ENCODE data around the gene SDS.

- TF ChIP-seq RAD21 (IDR thresholded peaks at IDR 0.05; ENCODE audit: low read depth) (no peak), CEBPB (IDR thresholded peaks at IDR 0.05) (no peak), REST (IDR thresholded peaks at IDR 0.05; ENCODE audit: low read depth) (no peak), TEAD4 (IDR thresholded peaks at IDR 0.05) (no peak), TCF12 (IDR thresholded peaks at IDR 0.05; ENCODE audit: low read depth) (no peak)
Measured at GRCh38 chr12:113390064-113391043, 13.3 kb downstream of the SDS start.
